MM.1S (cell line): Measurements from ENCODE around the gene MROH2A.
"Not testable (repeated sequence)": the region's sequence is repeated elsewhere in the genome, so short reads cannot be mapped to it uniquely, and the experiment has no call there.

Source experiments
- DNase-seq: peaks from one replicate; pipeline ENCODE4 v3.0.0-alpha.2; 2015
- H2AFZ ChIP-seq: fragments of 300-600 bp; sonication (generic); 2 replicates; pipeline ENCODE4 v1.6.0; 2016; ENCODE audit warnings: antibody characterized with exemption, low read length
- H3F3A ChIP-seq: fragments of 300-600 bp; sonication (generic); 2 replicates; pipeline ENCODE4 v1.6.1; 2016; ENCODE audit warnings: mild to moderate bottlenecking, antibody characterized with exemption, low read length, moderate library complexity, mixed read lengths; ENCODE audit not compliant: insufficient read depth
- H3K27ac ChIP-seq: fragments of 300-600 bp; sonication (generic); 2 replicates; pipeline ENCODE4 v1.5.1; 2016; ENCODE audit warnings: mild to moderate bottlenecking, low read length
- H3K27me3 ChIP-seq: fragments of 300-600 bp; sonication (generic); replicated peaks from 2 replicates; pipeline ENCODE4 v1.6.0; 2016; ENCODE audit warnings: low read length; ENCODE audit not compliant: insufficient read depth
- H3K36me3 ChIP-seq: fragments of 300-600 bp; sonication (generic); replicated peaks from 2 replicates; pipeline ENCODE4 v1.6.1; 2016; ENCODE audit warnings: mild to moderate bottlenecking, low read length, mixed read lengths; ENCODE audit not compliant: insufficient read depth
- H3K4me1 ChIP-seq: fragments of 300-600 bp; sonication (generic); 2 replicates; pipeline ENCODE4 v1.6.1; 2016; ENCODE audit warnings: low read length, mixed read lengths
- H3K4me2 ChIP-seq: fragments of 300-600 bp; sonication (generic); 2 replicates; pipeline ENCODE4 v1.6.0; 2016; ENCODE audit warnings: low read depth, low read length
- H3K4me3 ChIP-seq: fragments of 300-600 bp; sonication (generic); 2 replicates; pipeline ENCODE4 v1.5.1; 2016; ENCODE audit warnings: low read length, mixed read lengths
- H3K79me2 ChIP-seq: fragments of 300-600 bp; sonication (generic); 2 replicates; pipeline ENCODE4 v1.6.1; 2016; ENCODE audit warnings: mixed run types, low read length, mixed read lengths
- H3K9ac ChIP-seq: fragments of 300-600 bp; sonication (generic); 2 replicates; pipeline ENCODE4 v1.6.1; 2016; ENCODE audit warnings: low read length, mixed read lengths
- H3K9me2 ChIP-seq: fragments of 300-600 bp; sonication (generic); replicated peaks from 2 replicates; pipeline ENCODE4 v1.6.1; 2016; ENCODE audit warnings: mild to moderate bottlenecking, low read length, mixed read lengths; ENCODE audit not compliant: insufficient read depth
- H3K9me3 ChIP-seq: fragments of 300-600 bp; sonication (generic); replicated peaks from 2 replicates; pipeline ENCODE4 v1.6.1; 2016; ENCODE audit warnings: mild to moderate bottlenecking, low read length, mixed read lengths; ENCODE audit not compliant: insufficient read depth
- H4K20me1 ChIP-seq: fragments of 300-600 bp; sonication (generic); 2 replicates; pipeline ENCODE4 v1.6.1; 2016; ENCODE audit warnings: mild to moderate bottlenecking, low read length, moderate library complexity, mixed read lengths; ENCODE audit not compliant: insufficient read depth
- CTCF ChIP-seq: fragments of 300-600 bp; sonication (generic); IDR thresholded peaks from 2 replicates; pipeline ENCODE4 v1.5.1; 2016; ENCODE audit warnings: antibody characterized with exemption, low read length, mixed read lengths
- EZH2 ChIP-seq: fragments of 300-600 bp; sonication (generic); optimal IDR thresholded peaks from 2 replicates; pipeline ENCODE3; 2017; ENCODE audit warnings: low read depth, mild to moderate bottlenecking, antibody characterized with exemption, low read length, mixed read lengths
- EZH2phosphoT487 ChIP-seq: fragments of 300-600 bp; sonication (generic); IDR thresholded peaks from 2 replicates; pipeline ENCODE4 v1.6.1; 2018; ENCODE audit warnings: antibody characterized with exemption, low read length

Gene MROH2A

GRCh38 chr2:233871432-233871831, 93.3 kb downstream of the MROH2A start:
- H3F3A ChIP-seq = no peaks in the 10 kb centered on the region
- no peaks in the 10 kb centered on the region for H3K79me2 ChIP-seq
- H4K20me1 ChIP-seq = no peaks in the 10 kb centered on the region
- DNase-seq = no peak
- no peaks in the 10 kb centered on the region for H3K27me3 ChIP-seq
- H3K9me2 ChIP-seq = no peaks in the 10 kb centered on the region
- no peak for TF ChIP-seq CTCF
- no peak for TF ChIP-seq EZH2phosphoT487
- no peak for TF ChIP-seq EZH2
- H3K9ac ChIP-seq = no peak overlapping the region
- no peaks in the 10 kb centered on the region for H3K36me3 ChIP-seq
- no peaks in the 10 kb centered on the region for H3K4me1 ChIP-seq
- H3K4me3 ChIP-seq = no peak overlapping the region
- no peaks in the 10 kb centered on the region for H3K9me3 ChIP-seq
- no peak overlapping the region for H2AFZ ChIP-seq
- no peak overlapping the region for H3K27ac ChIP-seq
- H3K4me2 ChIP-seq = no peak overlapping the region

GRCh38 chr2:233872125-233872524, 94.0 kb downstream of the MROH2A start:
- H3K4me2 ChIP-seq, H3K4me1 ChIP-seq, H3F3A ChIP-seq, H3K79me2 ChIP-seq, H3K36me3 ChIP-seq, H3K9me2 ChIP-seq, DNase-seq, H3K9ac ChIP-seq, H2AFZ ChIP-seq, H3K27ac ChIP-seq, H3K27me3 ChIP-seq, H4K20me1 ChIP-seq, H3K4me3 ChIP-seq, H3K9me3 ChIP-seq: not testable (repeated sequence)

GRCh38 chr2:233882353-233882752, 104.2 kb downstream of the MROH2A start:
- Histone ChIP-seq H3K4me3 (no peak overlapping the region), H4K20me1 (no peaks in the 10 kb centered on the region), H3K4me1 (no peaks in the 10 kb centered on the region), H3K27ac (no peak overlapping the region), H3K9me3 (no peaks in the 10 kb centered on the region), H3K9ac (no peak overlapping the region), H2AFZ (no peak overlapping the region), H3K9me2 (no peaks in the 10 kb centered on the region), H3F3A (no peaks in the 10 kb centered on the region), H3K36me3 (no peaks in the 10 kb centered on the region), H3K4me2 (no peak overlapping the region), H3K79me2 (no peaks in the 10 kb centered on the region), H3K27me3 (no peaks in the 10 kb centered on the region)
- TF ChIP-seq CTCF (no peak), EZH2phosphoT487 (no peak)
- DNase-seq = no peak
